Islet of Langerhans (tissue), 1 donor: ENCODE measurements around the gene DYNLRB2.

Experiments used
- FAIRE-seq: peaks from one replicate; lab custom pipeline; 2011; peaks lifted over from hg19 to GRCh38; lab: Jason Lieb, UNC

DYNLRB2 gene

GRCh38 chr16:80554033-80554432, 13.2 kb downstream of the DYNLRB2 start:
- no peak for FAIRE-seq

- FAIRE-seq: no peak
These were observed 15.7 kb downstream of the DYNLRB2 start for GRCh38 chr16:80556481-80556880.

GRCh38 chr16:80557037-80557436, 16.2 kb downstream of the DYNLRB2 start:
- no peak for FAIRE-seq

- FAIRE-seq: no peak
These were observed 18.6 kb downstream of the DYNLRB2 start for GRCh38 chr16:80559369-80559768.

- no peak for FAIRE-seq
These were observed 22.3 kb downstream of the DYNLRB2 start for GRCh38 chr16:80563066-80563465.

GRCh38 chr16:80564394-80564793, 23.6 kb downstream of the DYNLRB2 start:
- FAIRE-seq: no peak

- FAIRE-seq: no peak
These were observed 28.8 kb downstream of the DYNLRB2 start for GRCh38 chr16:80569440-80570105.

- no peak for FAIRE-seq
These were observed 29.3 kb downstream of the DYNLRB2 start for GRCh38 chr16:80570106-80570478.

GRCh38 chr16:80573700-80574120, 32.9 kb downstream of the DYNLRB2 start:
- no peak for FAIRE-seq

- no peak for FAIRE-seq
These were observed 35.6 kb downstream of the DYNLRB2 start for GRCh38 chr16:80576343-80576912.

- no peak for FAIRE-seq
These were observed 36.9 kb downstream of the DYNLRB2 start for GRCh38 chr16:80577485-80578280.

GRCh38 chr16:80580109-80580832, 39.5 kb downstream of the DYNLRB2 start:
- FAIRE-seq: no peak

GRCh38 chr16:80583466-80583865, 42.7 kb downstream of the DYNLRB2 start:
- no peak for FAIRE-seq

- FAIRE-seq: no peak
These were observed 45.0 kb downstream of the DYNLRB2 start for GRCh38 chr16:80585764-80586163.

- no peak for FAIRE-seq
These were observed 45.7 kb downstream of the DYNLRB2 start for GRCh38 chr16:80586476-80586875.

GRCh38 chr16:80587071-80587470, 46.3 kb downstream of the DYNLRB2 start:
- FAIRE-seq: no peak

GRCh38 chr16:80591071-80591915, 50.5 kb downstream of the DYNLRB2 start:
- FAIRE-seq: no peak

GRCh38 chr16:80592273-80592672, 51.5 kb downstream of the DYNLRB2 start:
- FAIRE-seq: no peak

- no peak for FAIRE-seq
These were observed 54.0 kb downstream of the DYNLRB2 start for GRCh38 chr16:80594756-80595155.

GRCh38 chr16:80596507-80597207, 55.9 kb downstream of the DYNLRB2 start:
- no peak for FAIRE-seq

- FAIRE-seq: no peak
These were observed 58.7 kb downstream of the DYNLRB2 start for GRCh38 chr16:80599466-80599865.
